Endothelial cell (in vitro differentiated cells): Measurements from ENCODE around the gene RNF222. TPM values are rescaled to one million over a fixed set of nuclear protein-coding genes. Genes with fewer than 3 reads are reported as not detected.
A peak's percentile ranks its signal among the peaks of the same experiment; 100 is the strongest.

Experiments
- DNase-seq: peaks from one replicate; pipeline ENCODE4 v3.0.0; 2021; ENCODE audit warnings: low spot score
- H3K27ac Mint-ChIP-seq: one replicate; pipeline ENCODE4 v1.8.0; 2021; ENCODE audit warnings: mixed read lengths, inconsistent platforms; ENCODE audit not compliant: unreplicated experiment
- H3K27me3 Mint-ChIP-seq: one replicate; pipeline ENCODE4 v1.8.0; 2021; ENCODE audit warnings: mild to moderate bottlenecking, moderate library complexity, mixed read lengths, inconsistent platforms; ENCODE audit not compliant: unreplicated experiment
- H3K36me3 Mint-ChIP-seq: one replicate; pipeline ENCODE4 v1.8.0; 2021; ENCODE audit warnings: mild to moderate bottlenecking, low read depth, mixed read lengths, inconsistent platforms; ENCODE audit not compliant: unreplicated experiment
- H3K4me1 Mint-ChIP-seq: one replicate; pipeline ENCODE4 v1.8.0; 2021; ENCODE audit warnings: mild to moderate bottlenecking, mixed read lengths, inconsistent platforms; ENCODE audit not compliant: unreplicated experiment
- H3K4me3 Mint-ChIP-seq: one replicate; pipeline ENCODE4 v1.8.0; 2021; ENCODE audit warnings: mild to moderate bottlenecking, mixed read lengths, inconsistent platforms; ENCODE audit not compliant: unreplicated experiment
- H3K9me3 Mint-ChIP-seq: one replicate; pipeline ENCODE4 v1.8.0; 2021; ENCODE audit warnings: mixed read lengths, inconsistent platforms; ENCODE audit not compliant: unreplicated experiment
- CTCF ChIP-seq: fragments of 200-600 bp; sonication (generic); IDR thresholded peaks from one replicate; pipeline ENCODE4 v1.5.0; 2021; ENCODE audit warnings: antibody characterized with exemption; ENCODE audit not compliant: unreplicated experiment
- total RNA-seq: library from RNA; stranded (reverse); fragmentation: NEBNext Ultra II Directional; extraction: Animal tissue kit (Norgen Biotek cat#: 25700); gene quantifications from one replicate; pipeline ENCODE4 v1.2.1, GENCODE V29; 2021; ENCODE audit not compliant: unreplicated experiment

Gene RNF222
- total RNA-seq, 1 donor from 2014 or later: not detected

GRCh38 chr17:8413938-8414337 is 16.3 kb upstream of the RNF222 start:
- Mint-ChIP-seq H3K9me3 (no peaks in the 10 kb centered on the region), H3K27ac (no peak overlapping the region), H3K4me3 (no peak overlapping the region), H3K4me1 (peaks cover 11% of the 10 kb centered on the region), H3K27me3 (peaks cover 7% of the 10 kb centered on the region), H3K36me3 (no peaks in the 10 kb centered on the region)
- no peak for DNase-seq
- TF ChIP-seq CTCF: no peak

GRCh38 chr17:8413328-8413727 is 15.7 kb upstream of the RNF222 start:
- TF ChIP-seq CTCF: no peak
- Mint-ChIP-seq H3K36me3 (no peaks in the 10 kb centered on the region), H3K27ac (no peak overlapping the region), H3K9me3 (no peaks in the 10 kb centered on the region), H3K4me3 (no peak overlapping the region), H3K27me3 (peaks cover 7% of the 10 kb centered on the region), H3K4me1 (peaks cover 11% of the 10 kb centered on the region)
- no peak for DNase-seq

- no peak for DNase-seq
- no peak for TF ChIP-seq CTCF
- no peaks in the 10 kb centered on the region for H3K9me3 Mint-ChIP-seq
- peaks cover 8% of the 10 kb centered on the region for H3K4me1 Mint-ChIP-seq
- H3K4me3 Mint-ChIP-seq: no peak overlapping the region
- H3K36me3 Mint-ChIP-seq: no peaks in the 10 kb centered on the region
- H3K27ac Mint-ChIP-seq: no peak overlapping the region
- peaks cover 8% of the 10 kb centered on the region for H3K27me3 Mint-ChIP-seq
Measured at GRCh38 chr17:8412089-8412488, 14.5 kb upstream of the RNF222 start.

GRCh38 chr17:8410883-8411238 is 13.2 kb upstream of the RNF222 start:
- no peak for DNase-seq
- TF ChIP-seq CTCF: no peak
- Mint-ChIP-seq H3K36me3 (no peaks in the 10 kb centered on the region), H3K4me3 (no peak overlapping the region), H3K9me3 (no peaks in the 10 kb centered on the region), H3K27me3 (peaks cover 10% of the 10 kb centered on the region), H3K4me1 (peaks cover 8% of the 10 kb centered on the region), H3K27ac (no peak overlapping the region)

GRCh38 chr17:8409966-8410882 is 12.6 kb upstream of the RNF222 start:
- TF ChIP-seq CTCF: peak; percentile 92
- peak; percentile 92 for DNase-seq
- Mint-ChIP-seq H3K9me3 (no peaks in the 10 kb centered on the region), H3K27me3 (peaks cover 10% of the 10 kb centered on the region), H3K36me3 (no peaks in the 10 kb centered on the region), H3K4me1 (peaks cover 8% of the 10 kb centered on the region), H3K4me3 (no peak overlapping the region), H3K27ac (no peak overlapping the region)
